Colon (tissue), 2 donors: ENCODE results near the gene IFFO2.

ENCODE experiments used
- FAIRE-seq: peaks from 2 replicates; lab custom pipeline; 2012; peaks lifted over from hg19 to GRCh38; lab: Jason Lieb, UNC
- donor health status: control.
- donor health status: control.

Gene IFFO2

DNA sequence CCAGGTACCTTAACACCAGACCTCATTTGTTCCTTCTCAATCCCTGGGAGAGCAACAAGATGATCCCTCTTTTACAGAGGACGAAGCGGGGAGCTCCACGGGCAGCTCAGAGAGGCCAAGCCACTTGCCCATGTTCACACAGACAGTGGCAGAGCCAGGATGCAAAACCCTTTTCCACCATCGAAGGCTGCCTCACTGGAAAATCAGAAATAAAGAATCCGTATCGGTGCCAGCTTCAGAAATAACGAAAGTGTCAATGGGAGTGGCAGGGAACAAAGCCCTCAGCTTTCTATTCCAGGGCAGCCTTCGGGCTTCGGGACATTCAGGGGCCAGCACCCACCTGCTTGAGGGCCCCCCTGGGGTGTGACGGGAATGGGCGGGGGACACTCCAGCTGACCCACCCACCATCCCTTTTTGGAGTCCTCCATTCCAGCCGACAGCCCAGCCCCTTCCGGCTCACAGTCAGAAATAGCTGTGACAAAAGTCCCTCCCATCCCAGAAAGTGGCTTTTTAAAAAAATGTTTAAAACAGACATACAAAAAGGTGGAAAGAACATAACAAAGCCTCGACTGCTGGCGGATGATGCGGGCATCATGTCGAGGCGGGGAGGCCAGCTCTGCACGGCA is 6.0 kb downstream of the IFFO2 start:
- FAIRE-seq, result no peak

DNA sequence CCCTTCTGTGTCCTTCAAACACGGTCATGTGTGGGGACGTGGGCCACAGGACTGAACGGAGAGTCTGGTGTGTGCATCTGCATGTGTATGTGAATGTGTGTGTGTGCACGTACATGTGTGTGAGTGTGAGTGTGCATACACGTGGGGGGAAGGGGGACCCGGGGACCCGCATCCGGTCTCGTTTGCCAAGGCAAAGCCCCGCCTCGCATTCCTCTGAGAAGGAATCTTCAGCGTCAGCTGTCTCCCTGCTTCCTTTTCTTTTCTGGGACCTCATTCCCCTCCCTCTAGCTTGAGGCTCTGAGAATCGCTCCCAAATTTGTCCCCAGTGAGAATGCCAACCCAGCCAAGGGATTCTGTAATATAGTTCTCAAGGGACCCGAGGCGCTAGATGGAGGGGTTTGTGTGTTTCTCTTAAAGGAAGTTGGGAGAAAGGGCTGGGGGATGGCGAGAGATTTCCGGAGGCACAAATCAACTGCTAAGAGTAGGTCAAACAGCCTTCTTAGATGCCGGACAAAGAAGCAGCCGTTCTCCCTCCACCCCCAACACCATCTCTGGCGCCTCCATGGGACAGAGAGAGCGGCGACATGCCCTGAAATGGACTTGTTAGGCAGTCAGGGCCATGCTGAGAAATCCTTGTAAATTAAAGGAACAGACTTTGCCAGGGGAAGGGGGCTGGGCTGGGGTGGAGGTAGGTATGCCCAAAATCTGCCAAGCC is 6.6 kb downstream of the IFFO2 start:
- FAIRE-seq, result no peak

DNA sequence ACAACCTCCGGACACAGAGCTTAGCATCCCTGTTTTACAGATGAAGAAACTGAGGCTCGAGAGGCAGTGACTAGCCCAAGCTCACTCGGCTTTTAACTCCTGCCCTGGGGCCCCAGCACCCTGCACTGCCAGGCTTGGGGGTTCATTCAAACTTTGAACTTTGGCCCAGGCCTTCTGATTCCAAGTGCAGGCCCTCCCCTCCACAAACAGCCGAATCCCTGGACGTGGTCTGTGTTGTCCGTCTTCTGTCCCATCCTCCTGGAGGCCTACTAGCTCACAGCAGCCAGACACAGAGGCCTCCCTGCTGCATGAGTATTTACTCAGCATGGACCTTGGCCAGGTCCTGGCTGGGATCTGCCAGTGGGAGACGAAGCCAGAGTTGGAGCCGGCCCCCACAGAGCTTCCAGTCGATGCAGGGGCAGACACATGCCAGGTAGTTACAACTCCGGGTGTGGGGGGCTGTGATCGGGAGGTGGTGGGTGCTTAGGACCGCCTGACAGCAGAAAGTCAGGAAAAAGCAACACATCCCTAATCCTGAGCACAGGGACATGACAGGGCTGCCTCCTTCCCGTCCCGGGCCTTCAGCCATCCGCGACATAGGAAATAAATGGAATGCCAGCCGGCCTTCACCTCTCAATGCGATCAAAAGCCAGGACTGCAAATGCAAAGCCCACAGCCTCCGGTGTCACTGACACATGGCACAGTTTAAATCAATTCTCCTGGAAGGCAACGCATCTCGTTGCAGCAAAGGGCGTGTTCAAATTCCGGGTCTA is 7.4 kb downstream of the IFFO2 start:
- FAIRE-seq, result no peak

DNA sequence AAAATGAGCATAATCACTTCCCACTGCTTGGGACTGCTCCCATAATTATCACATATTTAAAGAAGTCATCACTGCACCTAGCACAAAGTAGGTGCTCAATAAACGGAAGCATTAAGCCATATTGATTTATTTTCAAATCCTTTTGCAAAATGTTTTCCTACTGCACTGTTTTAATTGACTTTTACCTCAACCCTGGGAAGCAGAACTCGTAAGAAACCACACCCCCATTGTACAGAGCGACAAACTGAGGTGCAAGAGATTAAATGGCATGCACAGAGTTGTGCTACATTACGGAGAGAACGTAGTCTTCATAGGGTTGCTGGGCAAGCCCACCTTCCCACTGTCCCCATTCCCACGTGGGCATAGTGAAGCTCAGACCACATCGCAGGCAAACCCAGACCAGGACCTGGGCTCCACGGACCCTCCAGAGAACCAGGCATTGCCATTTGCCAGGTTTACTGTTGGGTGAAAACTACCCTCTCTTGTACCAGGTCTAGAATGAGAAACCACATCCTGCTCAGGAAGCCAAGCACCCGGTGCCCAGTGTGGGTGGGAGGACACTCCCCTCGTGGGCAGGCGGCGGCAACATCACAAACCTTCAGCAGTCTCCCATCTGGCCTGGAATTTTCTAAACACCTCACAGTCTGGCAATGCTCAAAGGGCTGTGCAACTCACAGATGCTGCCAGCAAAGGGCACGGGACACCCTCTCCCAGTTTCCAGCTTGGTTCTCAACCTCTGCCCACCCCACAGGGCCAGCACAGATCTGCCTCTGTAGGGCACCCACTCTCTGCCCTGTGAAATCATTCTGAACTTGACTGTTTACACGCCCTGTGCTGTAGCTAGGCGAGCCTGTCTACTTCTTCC is 8.2 kb downstream of the IFFO2 start:
- FAIRE-seq, result no peak

DNA sequence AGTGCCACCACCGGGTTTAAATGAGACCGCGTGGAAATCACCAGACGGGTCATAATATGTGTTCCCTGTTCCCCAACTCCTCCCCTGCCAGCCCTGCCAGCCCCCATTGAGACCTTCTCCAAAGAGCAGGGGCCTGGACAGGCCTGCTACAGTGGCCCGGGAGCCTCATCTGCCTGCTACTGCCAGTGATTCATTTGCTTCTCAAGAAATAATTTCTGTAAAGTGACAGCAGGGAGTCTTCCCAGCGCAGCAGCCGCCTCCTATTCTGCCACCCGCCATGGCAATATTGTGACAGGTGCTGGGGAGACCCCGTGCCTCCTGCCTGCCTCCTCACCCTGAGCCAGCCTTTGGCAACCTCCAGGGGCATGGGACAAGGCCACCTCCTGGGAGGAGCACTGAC is 8.9 kb downstream of the IFFO2 start:
- no peak for FAIRE-seq

DNA sequence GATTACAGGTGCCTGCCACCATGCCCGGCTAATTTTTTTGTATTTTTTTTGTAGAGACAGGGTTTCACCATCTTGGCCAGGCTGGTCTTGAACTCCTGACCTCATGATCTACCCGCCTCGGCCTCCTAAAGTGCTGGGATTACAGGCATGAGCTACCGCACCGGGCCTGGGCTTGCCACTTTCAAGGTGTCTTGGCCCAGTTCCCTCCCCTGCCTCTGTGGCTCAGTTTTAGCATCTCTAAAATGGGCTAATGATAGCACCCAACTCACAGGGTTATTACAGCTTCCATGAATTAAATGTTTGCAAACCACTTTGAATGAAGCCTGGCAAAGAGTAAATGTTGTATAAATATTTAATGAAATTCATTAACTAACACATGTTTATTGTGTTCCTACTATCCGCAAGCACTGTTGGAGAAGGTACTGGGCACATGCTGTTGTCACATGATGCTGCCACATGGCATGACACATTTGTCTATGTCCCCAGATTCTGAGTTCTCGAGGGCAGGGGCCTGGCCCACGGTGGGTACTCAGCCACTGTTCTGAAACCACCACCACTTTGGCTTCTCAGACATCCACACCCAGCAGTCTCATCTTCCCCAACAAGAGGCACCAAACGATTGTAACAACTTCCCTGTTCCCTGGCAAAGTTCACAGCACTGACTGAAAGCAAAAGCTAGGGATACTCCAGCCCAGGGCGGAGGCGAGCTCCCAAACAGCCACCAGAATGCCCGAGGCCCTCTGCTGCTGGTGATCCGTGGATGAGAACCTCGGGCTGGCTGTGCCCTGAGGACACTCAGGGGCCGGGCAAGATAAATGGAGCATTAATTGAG is 9.7 kb downstream of the IFFO2 start:
- FAIRE-seq, result no peak

DNA sequence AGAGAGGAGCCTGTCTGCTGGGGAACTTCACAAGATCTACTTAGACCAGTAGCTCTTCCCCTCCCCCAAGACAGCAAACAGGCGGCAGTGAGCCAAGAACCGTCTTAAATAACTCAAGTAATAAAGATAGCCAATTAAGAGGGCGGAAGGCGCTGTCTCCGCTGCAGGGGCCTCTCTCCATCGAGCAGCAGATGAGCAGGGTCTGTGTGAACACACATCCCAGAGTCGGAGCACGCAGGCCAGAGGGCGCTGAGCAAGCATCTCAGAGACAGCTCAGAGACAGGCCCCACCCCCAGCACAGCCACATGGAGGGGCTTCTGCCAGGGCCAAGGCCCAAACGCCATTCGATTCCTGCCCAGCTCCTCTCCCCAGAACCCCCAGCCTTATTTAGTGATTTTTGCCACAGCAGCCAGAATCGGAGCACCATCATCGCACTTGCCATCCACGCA is 11.1 kb downstream of the IFFO2 start:
- FAIRE-seq, result no peak

DNA sequence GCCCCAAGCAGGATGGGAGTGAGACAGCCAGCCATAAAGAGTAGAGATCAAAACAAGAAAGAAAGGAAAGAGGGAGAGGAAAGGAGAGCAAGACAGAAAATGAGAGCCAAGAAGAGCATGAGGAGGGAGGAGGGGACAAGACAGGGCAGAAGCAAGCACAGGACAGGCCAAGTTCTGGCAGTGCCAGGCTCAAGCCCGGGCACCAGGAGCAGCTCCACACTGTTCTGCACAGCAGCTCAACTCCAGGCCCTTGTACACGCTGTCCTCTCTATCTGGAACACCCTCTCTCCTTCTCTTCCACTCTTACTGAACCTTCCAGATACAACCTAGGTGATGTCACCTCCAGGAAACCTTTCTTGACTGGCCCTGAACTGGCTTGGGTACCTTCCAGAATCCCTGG is 11.7 kb downstream of the IFFO2 start:
- no peak for FAIRE-seq

DNA sequence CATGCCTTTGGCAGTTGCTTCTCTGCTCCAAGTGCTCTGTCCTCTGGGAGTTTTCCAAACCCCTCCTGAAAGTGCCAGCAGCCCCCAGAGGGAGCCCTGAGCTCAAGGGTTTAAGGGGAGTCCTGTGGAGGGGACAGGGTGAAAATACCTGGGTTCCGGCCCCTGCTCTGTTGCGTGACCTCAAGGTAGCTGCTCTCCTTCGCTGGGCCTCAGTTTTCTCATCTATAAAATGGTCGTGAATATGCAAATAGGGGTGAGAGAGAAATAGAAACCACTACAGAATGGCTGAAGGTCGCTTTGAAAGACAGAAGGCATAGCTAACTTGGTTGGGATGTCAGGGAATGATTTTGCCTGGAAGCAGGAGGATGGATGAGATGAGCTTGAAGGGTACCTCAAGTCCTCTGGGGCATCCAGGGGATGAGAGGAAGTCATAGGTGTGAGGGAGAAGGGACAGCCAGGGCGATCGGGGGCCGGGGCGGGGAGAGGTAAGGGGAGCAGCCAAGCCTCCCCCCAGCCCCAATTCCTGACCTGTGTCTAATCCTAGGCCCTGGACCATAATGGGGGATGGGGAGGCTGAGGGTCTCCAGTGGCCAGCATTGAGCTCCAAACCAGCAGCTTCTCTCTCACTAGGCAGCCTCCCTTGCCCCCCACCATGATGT is 12.4 kb downstream of the IFFO2 start:
- no peak for FAIRE-seq

DNA sequence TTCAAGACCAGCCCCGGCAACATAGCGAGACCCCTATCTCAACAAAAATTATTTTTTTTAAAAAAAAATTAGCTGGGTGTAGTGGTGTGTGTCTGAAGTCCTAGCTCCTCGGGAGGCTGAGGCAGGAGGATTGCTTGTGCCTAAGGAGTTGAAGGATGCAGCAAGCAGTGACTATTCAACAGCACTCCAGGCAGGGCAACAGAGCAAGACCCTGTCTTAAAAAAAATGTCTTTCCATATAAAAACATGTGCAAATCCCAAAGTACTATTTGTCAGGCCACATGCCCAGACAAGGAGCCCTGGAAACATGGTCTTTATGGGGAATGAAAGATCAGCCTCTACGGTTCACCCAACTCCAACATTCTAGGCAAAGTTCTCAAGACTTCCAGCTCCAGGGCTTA is 13.3 kb downstream of the IFFO2 start:
- no peak for FAIRE-seq

DNA sequence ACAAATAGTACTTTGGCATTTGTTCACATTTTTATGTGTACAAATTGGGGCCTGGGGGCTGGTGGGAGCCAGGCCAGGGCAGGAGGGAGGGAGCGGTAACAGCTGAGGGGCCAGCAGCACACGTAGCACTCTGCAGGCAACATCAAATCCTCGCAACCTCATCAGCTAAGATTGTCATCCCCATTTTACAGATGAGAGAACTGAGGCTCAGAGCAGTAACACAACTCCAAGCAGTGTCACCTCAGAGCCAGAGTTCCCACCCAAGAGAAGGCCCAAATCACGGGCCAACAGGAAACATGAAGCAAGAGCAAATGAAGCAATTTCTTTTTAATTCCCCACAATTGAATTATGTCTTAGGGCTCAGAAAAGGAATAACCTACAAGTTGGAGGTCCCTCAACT is 14.1 kb downstream of the IFFO2 start:
- no peak for FAIRE-seq

DNA sequence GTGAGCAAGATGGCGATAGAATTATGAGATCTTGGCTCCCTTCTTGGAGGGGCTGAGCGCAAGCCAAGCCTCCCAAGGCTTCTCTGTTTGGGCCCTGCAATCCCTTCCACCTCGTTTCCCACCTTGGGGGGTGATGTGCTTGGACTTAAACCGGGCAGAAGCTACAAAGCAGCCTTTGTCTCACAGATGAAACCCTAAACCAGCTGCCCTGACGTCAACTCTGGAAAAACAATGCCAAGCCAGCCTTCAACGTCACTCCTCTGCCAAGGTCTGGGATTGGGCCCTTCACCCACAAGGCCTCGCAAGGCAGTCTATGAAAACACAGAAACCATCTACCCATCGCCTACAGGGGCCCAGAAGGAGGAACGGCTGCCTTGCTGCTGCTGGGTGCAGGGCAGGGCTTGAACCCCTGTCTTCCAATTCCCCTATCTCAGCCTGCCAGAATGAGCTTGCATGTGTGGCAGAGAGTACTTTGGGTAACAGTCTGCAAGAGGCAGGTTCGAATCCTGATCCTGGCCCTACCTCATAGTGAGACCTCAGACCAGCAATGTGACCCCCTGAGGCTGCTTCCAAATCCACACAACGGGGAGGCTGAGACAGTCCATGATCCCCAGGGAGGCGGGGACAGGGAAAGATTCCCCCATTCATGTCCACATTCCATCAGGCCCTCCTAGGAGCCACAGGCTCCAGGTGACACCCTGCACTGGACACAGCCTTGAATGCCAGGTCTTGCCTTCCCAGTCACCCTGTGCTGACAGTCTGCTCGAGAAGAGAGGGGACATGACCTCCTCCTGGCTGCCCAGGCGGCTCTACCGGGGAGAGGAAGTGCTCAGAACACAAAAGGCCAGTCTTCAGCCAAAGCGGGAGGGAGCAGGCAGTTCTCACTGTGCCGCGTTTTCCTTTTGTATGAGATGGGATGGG is 15.0 kb downstream of the IFFO2 start:
- FAIRE-seq, result no peak

DNA sequence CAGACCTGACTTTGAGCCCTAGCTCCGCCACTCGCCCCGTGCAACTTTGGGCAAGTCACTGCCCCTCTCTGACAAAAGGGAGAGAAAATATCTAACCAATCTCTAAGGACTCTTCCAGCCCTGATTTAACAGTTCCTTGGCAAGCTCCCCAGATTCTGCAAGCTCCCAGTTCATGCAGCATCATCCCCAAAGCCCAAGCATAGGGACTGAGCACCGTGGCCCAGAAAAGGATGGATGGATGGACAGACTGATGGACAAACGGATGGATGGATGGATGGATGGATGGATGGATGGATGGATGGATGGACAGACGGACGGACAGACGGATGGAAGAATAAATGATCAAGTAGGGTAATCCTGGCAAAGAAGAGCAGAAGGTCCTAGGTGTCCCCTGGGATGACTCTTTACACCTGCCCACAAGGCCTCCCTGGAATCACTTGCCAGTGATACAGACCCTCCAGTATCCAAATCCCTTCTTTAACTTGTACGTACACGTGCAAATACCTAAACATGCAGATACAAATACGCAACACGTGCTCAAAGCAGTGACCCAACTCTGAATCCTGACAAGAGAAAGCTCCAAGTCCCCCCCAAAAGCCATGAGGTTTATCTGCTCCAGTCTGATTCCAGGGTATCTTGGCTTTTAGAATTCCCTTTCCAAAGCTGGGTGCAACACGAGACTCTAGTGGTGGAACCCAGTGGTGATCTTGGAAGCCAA is 16.0 kb downstream of the IFFO2 start:
- no peak for FAIRE-seq

DNA sequence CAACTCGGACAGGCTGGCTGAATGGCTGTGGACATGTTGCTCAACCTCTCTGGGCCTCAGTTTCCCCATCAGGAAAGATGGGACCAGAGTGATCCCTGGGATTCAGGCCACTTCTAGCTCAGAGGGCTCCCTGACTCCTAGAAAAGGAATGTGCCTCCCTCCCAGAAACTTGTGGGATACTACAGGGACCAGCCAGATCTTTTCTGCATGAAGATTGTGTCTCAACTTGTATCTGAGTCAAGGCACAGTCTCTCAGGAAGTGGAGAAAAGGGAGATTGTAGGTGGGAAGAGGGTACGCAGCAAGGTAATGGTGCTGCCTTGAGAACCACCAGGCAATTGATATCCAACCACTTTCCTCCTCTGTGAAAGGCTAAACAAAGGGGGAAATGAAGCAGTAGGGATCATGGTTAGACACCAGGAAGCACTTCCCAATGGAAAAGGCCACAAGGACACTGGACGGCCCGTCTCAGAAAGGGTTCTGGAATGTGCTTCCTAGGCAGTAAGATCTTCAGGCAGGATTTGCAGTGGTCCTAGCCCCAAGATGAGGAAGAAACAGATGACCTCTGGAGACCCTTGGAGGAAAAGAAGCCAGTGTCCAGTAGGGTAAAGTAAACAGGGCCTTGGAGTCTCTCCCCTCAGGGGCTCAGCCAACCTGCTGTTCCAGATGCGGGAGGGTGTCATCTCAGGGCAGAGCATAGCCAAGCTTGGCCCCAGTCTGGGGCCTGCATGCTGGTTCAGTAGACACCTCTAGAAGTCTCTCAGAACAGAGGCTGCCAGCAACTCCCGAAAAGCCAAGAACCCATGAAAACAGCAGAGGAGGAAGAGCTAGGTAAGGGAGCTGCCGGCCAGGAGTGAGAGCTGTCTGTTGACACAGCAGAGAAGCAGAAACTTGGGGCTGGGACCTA is 16.8 kb downstream of the IFFO2 start:
- FAIRE-seq, result no peak

DNA sequence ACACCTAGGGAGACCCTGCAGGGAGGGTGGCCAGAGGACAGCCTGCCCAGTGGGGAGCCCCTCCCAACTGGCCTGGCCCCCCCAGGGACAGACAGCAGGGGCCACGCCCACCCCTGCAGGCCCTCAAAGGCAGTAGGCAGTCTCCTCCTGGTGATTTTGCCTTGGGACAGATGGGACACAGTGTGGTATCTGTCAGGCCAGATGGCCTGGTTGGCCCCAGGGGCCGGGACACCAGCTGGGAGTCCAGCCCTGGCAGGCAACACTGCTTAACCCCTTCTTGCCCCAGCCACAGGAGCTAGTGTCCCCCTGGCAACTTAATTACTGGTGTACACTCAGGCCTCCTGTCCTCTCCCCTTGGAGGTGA is 17.8 kb downstream of the IFFO2 start:
- FAIRE-seq, result no peak

DNA sequence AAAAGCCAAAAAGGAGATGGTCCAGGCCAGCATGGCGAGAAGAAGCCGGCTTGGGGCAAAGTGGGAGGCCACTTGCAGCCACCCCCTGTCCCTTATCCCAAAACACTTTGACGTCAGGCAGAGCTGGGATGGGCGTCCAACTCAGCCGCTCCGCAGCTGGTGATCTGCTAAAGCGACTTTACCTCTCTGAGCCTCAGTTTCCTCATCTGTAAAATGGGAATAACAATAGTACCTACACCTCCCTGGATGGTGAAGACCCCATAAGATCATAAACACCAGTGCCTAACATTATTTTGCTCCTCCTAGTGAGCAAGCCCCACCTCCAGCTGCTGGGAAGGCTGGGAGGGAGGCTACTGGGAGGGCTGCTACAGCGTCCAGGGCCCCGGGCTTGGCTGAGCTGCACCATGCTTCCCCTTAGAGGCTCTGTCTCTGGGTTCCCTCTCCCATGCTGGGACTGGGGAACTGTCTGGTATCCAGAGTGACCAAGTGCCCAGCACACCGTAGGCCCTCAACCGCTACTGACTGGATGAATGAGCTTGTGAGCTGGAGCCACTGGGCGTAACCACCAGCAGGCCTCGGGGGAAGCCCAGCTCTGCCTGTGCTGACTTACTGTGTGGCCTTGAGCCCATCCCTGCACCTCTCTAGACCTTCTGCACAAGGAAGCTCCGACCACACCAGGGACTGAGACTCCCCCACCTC is 18.3 kb downstream of the IFFO2 start:
- no peak for FAIRE-seq

DNA sequence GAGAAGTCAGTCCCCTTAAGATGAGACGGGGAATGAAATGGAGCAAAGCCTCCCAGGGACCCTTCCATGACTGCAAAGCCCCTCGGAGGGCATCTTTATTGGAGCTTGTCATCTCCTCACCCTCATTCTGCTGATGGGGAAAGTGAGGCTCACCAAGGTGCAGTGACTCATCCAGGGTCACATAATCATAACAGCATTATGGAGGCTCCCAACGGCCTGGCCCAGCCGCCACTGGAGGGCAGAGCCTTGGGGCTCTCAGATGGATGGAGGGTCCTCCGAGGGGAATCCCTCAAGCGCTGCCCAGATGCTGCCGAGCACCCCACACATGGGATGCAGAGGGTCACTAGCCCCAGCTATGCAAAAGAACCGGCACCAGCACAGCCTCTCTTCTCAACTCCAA is 18.9 kb downstream of the IFFO2 start:
- FAIRE-seq, result no peak
